ENCODE measurements around the gene HSD3B2.

DNA sequence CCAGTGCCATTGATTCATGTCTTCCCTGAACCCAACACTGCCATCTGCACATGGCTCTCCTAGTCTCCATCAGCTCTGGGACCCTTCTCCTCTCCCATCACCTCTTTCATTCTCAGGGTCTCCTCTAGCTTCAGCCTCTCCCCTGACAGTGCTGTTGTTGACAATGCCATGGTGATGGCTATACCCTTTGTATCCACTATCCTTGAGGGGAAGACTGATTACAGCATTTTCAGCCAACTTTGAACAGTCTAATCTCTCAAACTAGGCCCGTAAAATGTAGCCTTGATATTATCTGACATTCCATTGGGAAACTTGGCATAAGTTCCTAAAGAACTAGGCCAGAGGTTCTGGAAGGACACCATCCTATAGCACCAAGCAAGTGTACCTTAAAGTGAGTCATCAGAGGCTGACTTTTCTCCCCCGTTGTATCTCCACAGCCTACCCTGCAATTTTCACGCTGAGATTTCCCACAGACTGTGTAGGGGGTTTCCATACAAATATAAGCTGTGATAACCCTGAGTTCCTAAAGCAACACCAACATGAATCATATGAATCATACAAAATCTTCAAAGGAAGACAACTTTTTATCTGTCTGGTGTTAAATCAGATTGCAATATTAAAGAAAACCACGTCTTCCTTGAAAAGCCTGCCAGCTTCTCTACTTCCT lies 40.6 kb upstream of the HSD3B2 start:
- TF ChIP-seq ZNF263 (CRISPR knock-in tag; IDR thresholded peaks at IDR 0.05; ENCODE audit: low read depth) (no peak), ETV6 (CRISPR knock-in tag; IDR thresholded peaks at IDR 0.05) (no peak), TEAD4 (CRISPR knock-in tag; IDR thresholded peaks at IDR 0.05) (no peak), TCF7 (CRISPR knock-in tag; IDR thresholded peaks at IDR 0.05; ENCODE audit: low read depth) (no peak), NR2C2 (CRISPR knock-in tag; IDR thresholded peaks at IDR 0.05) (no peak), IRF2 (CRISPR knock-in tag; IDR thresholded peaks at IDR 0.05; ENCODE audit: borderline replicate concordance, low read depth) (no peak), ZBTB21 (CRISPR knock-in tag; IDR thresholded peaks at IDR 0.05; ENCODE audit: borderline replicate concordance) (no peak)
- TF ChIP-seq, protein P1, sequence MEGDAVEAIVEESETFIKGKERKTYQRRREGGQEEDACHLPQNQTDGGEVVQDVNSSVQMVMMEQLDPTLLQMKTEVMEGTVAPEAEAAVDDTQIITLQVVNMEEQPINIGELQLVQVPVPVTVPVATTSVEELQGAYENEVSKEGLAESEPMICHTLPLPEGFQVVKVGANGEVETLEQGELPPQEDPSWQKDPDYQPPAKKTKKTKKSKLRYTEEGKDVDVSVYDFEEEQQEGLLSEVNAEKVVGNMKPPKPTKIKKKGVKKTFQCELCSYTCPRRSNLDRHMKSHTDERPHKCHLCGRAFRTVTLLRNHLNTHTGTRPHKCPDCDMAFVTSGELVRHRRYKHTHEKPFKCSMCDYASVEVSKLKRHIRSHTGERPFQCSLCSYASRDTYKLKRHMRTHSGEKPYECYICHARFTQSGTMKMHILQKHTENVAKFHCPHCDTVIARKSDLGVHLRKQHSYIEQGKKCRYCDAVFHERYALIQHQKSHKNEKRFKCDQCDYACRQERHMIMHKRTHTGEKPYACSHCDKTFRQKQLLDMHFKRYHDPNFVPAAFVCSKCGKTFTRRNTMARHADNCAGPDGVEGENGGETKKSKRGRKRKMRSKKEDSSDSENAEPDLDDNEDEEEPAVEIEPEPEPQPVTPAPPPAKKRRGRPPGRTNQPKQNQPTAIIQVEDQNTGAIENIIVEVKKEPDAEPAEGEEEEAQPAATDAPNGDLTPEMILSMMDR (IDR thresholded peaks at IDR 0.05), result no peak
- TF ChIP-seq, protein P2, sequence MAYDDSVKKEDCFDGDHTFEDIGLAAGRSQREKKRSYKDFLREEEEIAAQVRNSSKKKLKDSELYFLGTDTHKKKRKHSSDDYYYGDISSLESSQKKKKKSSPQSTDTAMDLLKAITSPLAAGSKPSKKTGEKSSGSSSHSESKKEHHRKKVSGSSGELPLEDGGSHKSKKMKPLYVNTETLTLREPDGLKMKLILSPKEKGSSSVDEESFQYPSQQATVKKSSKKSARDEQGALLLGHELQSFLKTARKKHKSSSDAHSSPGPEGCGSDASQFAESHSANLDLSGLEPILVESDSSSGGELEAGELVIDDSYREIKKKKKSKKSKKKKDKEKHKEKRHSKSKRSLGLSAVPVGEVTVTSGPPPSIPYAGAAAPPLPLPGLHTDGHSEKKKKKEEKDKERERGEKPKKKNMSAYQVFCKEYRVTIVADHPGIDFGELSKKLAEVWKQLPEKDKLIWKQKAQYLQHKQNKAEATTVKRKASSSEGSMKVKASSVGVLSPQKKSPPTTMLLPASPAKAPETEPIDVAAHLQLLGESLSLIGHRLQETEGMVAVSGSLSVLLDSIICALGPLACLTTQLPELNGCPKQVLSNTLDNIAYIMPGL (CRISPR knock-in tag; IDR thresholded peaks at IDR 0.05), result no peak
- TF ChIP-seq, protein P3, sequence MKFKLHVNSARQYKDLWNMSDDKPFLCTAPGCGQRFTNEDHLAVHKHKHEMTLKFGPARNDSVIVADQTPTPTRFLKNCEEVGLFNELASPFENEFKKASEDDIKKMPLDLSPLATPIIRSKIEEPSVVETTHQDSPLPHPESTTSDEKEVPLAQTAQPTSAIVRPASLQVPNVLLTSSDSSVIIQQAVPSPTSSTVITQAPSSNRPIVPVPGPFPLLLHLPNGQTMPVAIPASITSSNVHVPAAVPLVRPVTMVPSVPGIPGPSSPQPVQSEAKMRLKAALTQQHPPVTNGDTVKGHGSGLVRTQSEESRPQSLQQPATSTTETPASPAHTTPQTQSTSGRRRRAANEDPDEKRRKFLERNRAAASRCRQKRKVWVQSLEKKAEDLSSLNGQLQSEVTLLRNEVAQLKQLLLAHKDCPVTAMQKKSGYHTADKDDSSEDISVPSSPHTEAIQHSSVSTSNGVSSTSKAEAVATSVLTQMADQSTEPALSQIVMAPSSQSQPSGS (CRISPR knock-in tag; IDR thresholded peaks at IDR 0.05; ENCODE audit: borderline replicate concordance, low read depth), result no peak

Measured in WTC11 (cell line).